IMR-90 (cell line): Measurements from ENCODE around the gene SLC23A2.

Experiments
- CTCF ChIP-seq: conservative IDR thresholded peaks from 2 replicates; pipeline ENCODE4 v1.5.1; 2012; ENCODE audit warnings: mild to moderate bottlenecking, low read depth, low read length, improper control_type of control experiment
- MAFK ChIP-seq: IDR thresholded peaks from 2 replicates; pipeline ENCODE4 v1.6.1; 2012; ENCODE audit warnings: low read depth, low read length, improper control_type of control experiment
- POLR2A ChIP-seq: IDR thresholded peaks from 2 replicates; pipeline ENCODE4 v1.6.1; 2012; ENCODE audit warnings: mild to moderate bottlenecking, low read depth, low read length
- RFX5 ChIP-seq: IDR thresholded peaks from 2 replicates; pipeline ENCODE4 v1.8.0; 2012; ENCODE audit warnings: low read depth, mild to moderate bottlenecking, low read length, moderate library complexity

- TF ChIP-seq RFX5 (no peak), POLR2A (no peak), CTCF (no peak), MAFK (no peak)
Observed at GRCh38 chr20:5041433-5041832, 40.1 kb upstream of the SLC23A2 start.
